Measurements from ENCODE around the gene CREB3L1. TPM values are rescaled to one million over a fixed set of nuclear protein-coding genes. Genes with fewer than 3 reads are reported as not detected.
"Not testable (repeated sequence)": the region's sequence is repeated elsewhere in the genome, so short reads cannot be mapped to it uniquely, and the experiment has no call there.

Gene CREB3L1
- total RNA-seq, 4 donors from 2014 or later: 0.81 to 5.2 (median 1.7) TPM

DNA sequence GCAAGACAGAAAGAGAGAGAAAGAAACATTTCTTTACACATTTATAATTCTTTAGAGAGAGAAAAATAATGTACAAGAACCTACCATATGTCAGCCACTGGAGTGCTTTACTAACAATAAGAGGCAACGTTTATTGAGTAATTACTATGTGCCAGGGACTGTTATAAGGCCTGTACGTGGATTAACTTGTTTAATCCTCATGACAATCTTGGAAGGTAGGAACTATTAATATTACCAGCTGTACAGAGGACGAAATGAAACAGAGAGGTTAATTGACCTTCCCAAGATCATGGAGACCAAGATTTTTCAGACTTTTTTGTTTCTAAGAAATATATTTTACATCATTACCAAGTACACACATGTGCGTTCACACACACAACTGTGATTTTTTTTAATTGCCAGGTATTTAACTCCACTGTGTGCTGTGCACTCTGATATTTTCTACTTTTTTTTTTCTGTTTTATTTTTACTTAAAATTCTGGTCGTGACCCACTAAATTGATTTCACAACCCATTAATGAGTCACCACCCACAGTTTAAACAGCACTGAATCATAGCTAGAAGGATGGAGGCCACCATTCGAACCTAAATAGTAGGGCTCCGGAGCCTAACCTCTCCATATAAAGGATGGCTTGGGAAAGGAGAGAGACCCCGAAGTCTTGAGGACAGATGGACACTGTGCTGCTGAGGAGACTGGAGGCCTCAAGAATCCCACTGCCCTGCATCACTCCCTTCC lies 21.4 kb downstream of the CREB3L1 start:
- peaks cover 4% of the 10 kb centered on the region for H3K27me3 ChIP-seq
- no peak overlapping the region for H3K4me3 ChIP-seq
- H3K9me3 ChIP-seq: no peaks in the 10 kb centered on the region
- peaks cover 0 to 46% (median 17%) of the 10 kb centered on the region in 3 donors for H3K4me1 ChIP-seq
- no peak for ATAC-seq
- peak overlapping the region in 2 of 4 donors; percentile 27 to 37 for H3K27ac ChIP-seq
- WGBS, 2 donors (ENCODE audit: low coverage in 1 of 2): 43 to 67% methylated on average over 5 to 8 of the region's 8 CpGs
- H3K36me3 ChIP-seq: no peaks in the 10 kb centered on the region
- TF ChIP-seq EP300 (IDR thresholded peaks at IDR 0.05) (no peak), POLR2AphosphoS5 (IDR thresholded peaks at IDR 0.05) (no peak), POLR2A (IDR thresholded peaks at IDR 0.05) (no peak)
- TF ChIP-seq, protein P1, sequence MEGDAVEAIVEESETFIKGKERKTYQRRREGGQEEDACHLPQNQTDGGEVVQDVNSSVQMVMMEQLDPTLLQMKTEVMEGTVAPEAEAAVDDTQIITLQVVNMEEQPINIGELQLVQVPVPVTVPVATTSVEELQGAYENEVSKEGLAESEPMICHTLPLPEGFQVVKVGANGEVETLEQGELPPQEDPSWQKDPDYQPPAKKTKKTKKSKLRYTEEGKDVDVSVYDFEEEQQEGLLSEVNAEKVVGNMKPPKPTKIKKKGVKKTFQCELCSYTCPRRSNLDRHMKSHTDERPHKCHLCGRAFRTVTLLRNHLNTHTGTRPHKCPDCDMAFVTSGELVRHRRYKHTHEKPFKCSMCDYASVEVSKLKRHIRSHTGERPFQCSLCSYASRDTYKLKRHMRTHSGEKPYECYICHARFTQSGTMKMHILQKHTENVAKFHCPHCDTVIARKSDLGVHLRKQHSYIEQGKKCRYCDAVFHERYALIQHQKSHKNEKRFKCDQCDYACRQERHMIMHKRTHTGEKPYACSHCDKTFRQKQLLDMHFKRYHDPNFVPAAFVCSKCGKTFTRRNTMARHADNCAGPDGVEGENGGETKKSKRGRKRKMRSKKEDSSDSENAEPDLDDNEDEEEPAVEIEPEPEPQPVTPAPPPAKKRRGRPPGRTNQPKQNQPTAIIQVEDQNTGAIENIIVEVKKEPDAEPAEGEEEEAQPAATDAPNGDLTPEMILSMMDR (IDR thresholded peaks at IDR 0.05): no peak

DNA sequence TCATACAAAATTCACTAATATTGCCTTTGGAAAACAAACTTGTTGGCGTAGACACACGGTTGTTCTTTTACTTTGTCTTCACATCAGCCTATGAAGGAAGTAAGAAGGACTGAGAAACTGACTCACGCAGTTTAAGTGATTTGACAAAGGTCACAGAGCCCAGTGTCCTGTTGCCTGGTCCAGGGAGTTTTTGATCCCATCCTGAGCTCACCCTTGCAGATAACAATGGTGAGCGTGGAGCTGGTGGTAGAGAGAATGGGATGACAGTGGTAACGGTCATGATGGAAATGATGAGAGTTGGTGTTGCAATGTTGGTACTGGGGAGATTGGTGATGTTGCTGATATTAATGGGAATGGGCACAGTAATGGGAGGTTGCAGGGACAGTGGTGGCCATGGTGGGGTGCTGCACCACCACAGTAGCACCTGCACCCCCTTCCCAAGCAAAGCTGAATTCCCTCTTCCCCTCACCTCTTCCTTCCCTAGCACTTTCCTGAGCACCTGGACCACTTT lies 22.0 kb downstream of the CREB3L1 start:
- 77 to 80% methylated on average over 3 to 4 of the region's 5 CpGs for WGBS, 2 donors (ENCODE audit: low coverage in 1 of 2)
- peak overlapping the region in 1 of 4 donors; percentile 27 for H3K27ac ChIP-seq
- H3K27me3 ChIP-seq: peaks cover 4% of the 10 kb centered on the region
- H3K4me1 ChIP-seq: peaks cover 0 to 41% (median 17%) of the 10 kb centered on the region in 3 donors
- H3K36me3 ChIP-seq: no peaks in the 10 kb centered on the region
- ATAC-seq: no peak
- no peaks in the 10 kb centered on the region for H3K9me3 ChIP-seq
- H3K4me3 ChIP-seq: no peak overlapping the region
- no peak for TF ChIP-seq EP300 (IDR thresholded peaks at IDR 0.05)
- TF ChIP-seq, protein P1 (IDR thresholded peaks at IDR 0.05): no peak
- no peak for TF ChIP-seq POLR2AphosphoS5 (IDR thresholded peaks at IDR 0.05)

DNA sequence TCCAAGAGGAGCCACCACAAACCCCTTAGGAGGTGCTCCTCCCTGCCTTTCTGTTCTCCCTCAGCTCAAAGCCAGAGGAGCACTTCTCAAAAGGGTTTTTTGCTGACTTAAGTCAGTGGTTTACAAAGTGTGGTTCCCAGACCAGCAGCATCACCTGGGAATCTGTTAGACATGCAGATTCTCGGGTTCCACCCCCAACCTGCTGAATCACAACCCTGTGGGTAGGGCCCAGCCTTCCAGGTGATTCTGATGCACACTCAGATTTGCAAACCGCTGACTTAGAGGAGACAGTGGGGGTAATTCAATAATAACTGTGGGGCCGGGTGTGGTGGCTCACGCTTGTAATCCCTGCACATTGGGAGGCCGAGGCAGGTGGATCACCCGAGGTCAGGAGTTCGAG lies 22.8 kb downstream of the CREB3L1 start:
- no peak for ATAC-seq
- H3K4me1 ChIP-seq: peaks cover 0 to 33% (median 12%) of the 10 kb centered on the region in 3 donors
- TF ChIP-seq EP300 (IDR thresholded peaks at IDR 0.05): no peak
- no peak for TF ChIP-seq POLR2A (IDR thresholded peaks at IDR 0.05)
- TF ChIP-seq POLR2AphosphoS5 (IDR thresholded peaks at IDR 0.05): no peak
- TF ChIP-seq, protein P1 (IDR thresholded peaks at IDR 0.05): no peak
- no peaks in the 10 kb centered on the region for H3K36me3 ChIP-seq
- no peak overlapping the region for H3K27ac ChIP-seq
- no peak overlapping the region for H3K4me3 ChIP-seq
- H3K27me3 ChIP-seq: peaks cover 4% of the 10 kb centered on the region
- WGBS, 2 donors (ENCODE audit: low coverage in 1 of 2): 100% methylated on average over 1 to 2 of the region's 7 CpGs
- no peaks in the 10 kb centered on the region for H3K9me3 ChIP-seq

DNA sequence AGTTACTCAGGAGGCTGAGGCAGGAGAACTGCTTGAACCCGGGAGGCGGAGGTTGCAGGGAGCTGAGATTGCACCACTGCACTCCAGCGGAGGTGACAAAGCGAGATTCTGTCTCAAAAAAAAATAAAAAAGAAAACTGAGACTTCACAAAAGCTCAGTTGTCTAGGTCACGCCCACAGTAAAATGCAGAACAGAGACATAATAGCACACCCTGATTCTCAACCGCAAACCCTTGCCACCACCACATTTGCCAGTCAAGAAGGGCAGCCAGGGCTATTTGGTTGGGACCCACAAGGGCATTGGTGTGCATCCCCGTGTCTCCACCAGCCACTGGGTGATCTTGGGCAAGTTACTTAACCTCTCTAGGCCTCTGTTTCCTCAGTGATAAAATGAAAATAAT lies 25.4 kb downstream of the CREB3L1 start:
- no peak overlapping the region for H3K27ac ChIP-seq
- no peak for ATAC-seq
- WGBS, 2 donors (ENCODE audit: low coverage in 1 of 2): 80 to 85% methylated on average over 3 to 5 of the region's 7 CpGs
- H3K4me1 ChIP-seq: peaks cover 0 to 8% (median 0%) of the 10 kb centered on the region in 3 donors
- no peaks in the 10 kb centered on the region for H3K9me3 ChIP-seq
- H3K27me3 ChIP-seq: no peaks in the 10 kb centered on the region
- no peaks in the 10 kb centered on the region for H3K36me3 ChIP-seq
- no peak overlapping the region for H3K4me3 ChIP-seq
- TF ChIP-seq POLR2A (IDR thresholded peaks at IDR 0.05) (no peak), POLR2AphosphoS5 (IDR thresholded peaks at IDR 0.05) (no peak), EP300 (IDR thresholded peaks at IDR 0.05) (no peak)
- TF ChIP-seq, protein P1 (IDR thresholded peaks at IDR 0.05): no peak

DNA sequence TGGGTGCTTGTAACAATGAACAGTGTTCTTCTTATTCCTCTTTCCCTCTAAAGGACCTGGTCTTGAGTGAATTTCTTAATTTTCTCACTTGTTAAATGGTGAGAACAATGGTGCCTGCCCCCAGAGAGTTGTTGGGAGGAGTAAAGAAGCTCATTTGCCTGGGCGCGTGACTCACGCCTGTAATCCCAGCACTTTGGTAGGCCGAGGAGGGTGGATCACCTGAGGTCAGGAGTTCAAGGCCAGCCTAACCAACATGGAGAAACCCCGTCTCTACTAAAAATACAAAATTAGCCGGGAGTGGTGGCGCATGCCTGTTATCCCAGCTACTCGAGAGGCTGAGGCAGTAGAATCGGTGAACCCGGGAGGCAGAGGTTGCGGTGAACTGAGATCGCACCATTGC lies 26.6 kb downstream of the CREB3L1 start:
- H3K27me3 ChIP-seq, H3K4me3 ChIP-seq, H3K36me3 ChIP-seq, ATAC-seq, H3K9me3 ChIP-seq, H3K27ac ChIP-seq: not testable (repeated sequence)
- WGBS, 2 donors (ENCODE audit: low coverage in 1 of 2): 82% methylated on average over 12 of the region's 12 CpGs; no CpG with 5 or more reads in 1 of the 2 donors
- H3K4me1 ChIP-seq: peaks cover 0 to 16% (median 0%) of the 10 kb centered on the region in 3 donors

Data from gastroesophageal sphincter (tissue), 4 donors.